IPS-NIHi11 (cell line): ENCODE measurements around the gene TDRD7.
"Not testable (repeated sequence)": the region's sequence is repeated elsewhere in the genome, so short reads cannot be mapped to it uniquely, and the experiment has no call there.

Experiments used
- DNase-seq: peaks from one replicate; pipeline ENCODE4 v3.0.0; 2012; ENCODE audit warnings: mixed read lengths, low spot score

The TDRD7 gene

DNA sequence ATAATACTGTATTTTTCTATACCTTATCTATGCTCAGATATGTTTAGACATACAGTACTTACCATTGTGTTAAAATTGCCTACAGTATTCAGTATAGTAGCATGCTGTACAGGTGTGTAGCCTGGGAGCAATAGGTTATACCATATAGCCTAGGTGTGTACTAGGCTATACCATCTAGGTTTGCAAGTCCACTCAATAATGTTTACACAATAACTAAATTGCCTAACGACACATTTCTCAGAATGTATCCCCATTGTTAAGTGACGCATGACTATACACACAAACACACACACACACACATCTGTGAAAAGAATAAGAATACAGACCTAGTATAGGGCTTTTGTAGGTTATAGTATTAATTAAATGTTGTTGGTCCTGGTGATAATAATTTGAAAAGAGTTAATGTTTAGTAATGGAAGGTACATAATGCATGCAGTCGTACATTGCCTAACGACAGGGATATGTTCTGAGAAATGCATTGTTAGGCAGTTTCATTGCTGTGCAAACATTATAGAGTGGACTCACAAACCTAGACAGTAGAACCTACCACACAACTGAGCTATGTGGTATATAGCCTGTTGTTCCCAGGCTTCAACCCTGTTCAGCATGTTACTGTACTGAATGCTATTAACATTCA lies 13.6 kb downstream of the TDRD7 start:
- DNase-seq: no peak

DNA sequence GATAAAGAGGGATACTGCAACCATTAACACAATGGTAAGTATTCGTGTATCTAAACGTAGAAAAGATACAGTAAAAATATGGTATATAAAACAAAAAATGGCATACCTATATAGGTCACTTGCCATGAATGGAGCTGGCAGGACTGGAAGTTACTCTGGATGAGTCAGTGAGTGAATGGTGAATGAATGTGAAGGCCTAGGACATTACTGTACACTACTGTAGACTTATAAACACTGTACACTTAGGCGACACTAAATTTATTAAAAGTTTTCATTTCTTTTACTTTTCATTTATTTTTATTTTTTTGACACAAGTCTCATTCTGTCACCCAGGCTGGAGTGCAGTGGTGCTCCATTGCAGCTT lies 14.1 kb downstream of the TDRD7 start:
- DNase-seq: no peak

DNA sequence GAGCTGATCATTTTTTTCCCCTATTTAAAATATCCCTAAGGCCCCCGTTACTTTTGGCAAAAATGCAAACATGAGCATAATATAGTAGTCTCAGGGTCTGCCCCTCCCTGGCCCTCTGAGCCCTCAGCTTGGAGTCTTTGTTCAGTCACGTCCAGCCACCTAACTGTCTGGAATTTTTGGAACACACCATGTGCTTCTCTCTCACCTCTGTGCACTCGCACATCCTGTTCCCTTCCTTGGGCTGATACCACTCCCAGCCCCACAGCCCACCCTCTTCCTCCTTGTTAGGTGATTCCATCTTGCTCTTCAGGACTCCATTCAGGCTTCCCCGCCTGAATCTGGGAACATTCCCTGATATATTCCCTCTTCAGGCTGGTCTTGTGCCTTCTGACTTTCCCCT lies 16.0 kb downstream of the TDRD7 start:
- no peak for DNase-seq

DNA sequence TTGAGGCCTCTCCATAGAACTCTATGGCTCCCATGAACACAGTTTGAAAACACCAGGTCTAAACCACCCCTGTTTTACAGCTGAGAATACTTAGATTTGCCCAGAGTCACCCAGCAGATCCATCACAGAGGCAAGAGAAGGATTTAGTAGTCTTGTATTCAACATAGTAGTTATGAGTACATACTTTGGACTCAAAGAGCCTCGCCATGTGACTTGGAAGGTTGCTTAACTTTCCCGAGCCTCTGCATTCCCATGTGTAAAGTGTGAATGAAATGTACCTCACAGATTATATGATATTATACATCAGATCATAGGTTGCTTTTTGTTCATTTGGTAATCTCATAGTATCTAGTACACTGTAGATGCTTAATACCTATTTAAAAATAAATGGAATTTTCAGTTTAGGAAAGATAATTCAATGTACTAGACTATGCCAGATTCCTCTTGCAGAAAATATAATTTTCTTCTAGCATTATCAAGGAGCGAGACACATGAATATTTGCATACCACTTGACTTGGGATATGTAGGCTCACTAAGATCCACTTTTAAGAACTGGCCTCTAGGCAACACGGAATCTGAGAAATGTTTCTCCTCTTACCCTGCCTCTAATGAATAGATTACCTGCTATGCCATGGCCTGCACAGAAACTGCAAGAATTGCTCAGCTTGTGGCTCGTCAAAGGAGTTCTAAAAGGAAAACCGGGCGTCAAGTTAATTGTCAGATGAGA lies 18.6 kb downstream of the TDRD7 start:
- DNase-seq: no peak

DNA sequence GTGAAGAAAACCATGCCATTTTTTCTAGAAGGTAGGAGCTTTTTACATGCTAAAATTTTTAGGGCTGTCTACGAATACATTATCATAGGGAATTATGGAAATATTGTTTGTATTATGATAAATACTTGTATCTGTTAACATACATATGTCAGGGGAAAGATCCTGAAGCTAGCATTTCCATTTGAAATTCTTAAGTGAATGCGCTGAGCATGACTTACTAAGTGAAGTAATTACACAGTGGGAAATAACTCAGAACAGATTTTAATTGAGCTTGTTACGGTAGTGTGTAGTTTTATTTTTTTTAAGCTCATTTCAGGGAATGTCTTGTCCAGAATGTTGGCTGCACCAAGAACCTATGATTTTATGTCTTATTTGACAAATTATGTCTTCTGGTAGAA lies 19.1 kb downstream of the TDRD7 start:
- DNase-seq: no peak

DNA sequence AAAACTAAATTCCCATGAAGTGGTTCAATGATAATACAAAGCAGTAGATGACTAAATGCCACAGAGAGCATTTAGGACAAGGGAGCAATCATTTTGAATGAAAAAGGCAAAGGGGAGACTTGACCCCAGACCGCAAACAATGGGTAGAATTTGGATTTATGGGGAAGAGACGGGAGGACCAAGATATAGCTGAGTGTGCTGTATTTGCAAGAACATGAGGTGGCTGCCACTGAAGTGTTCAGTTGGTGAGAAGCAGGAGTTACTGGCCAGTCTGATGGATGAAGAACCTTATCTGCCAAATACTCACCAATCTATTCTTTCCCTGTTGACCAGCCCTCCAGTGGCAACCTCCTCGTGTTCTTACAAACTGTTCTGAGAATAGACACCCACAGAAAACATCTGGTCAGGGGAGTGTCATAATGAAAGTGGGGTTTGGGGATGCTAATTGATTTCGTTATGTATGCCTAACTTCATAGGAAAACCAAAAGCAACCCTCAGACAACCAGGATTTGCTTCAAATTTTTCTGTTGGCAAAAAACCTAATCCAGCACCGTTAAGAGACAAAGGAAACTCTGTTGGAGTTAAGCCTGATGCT lies 19.8 kb downstream of the TDRD7 start:
- DNase-seq: no peak

DNA sequence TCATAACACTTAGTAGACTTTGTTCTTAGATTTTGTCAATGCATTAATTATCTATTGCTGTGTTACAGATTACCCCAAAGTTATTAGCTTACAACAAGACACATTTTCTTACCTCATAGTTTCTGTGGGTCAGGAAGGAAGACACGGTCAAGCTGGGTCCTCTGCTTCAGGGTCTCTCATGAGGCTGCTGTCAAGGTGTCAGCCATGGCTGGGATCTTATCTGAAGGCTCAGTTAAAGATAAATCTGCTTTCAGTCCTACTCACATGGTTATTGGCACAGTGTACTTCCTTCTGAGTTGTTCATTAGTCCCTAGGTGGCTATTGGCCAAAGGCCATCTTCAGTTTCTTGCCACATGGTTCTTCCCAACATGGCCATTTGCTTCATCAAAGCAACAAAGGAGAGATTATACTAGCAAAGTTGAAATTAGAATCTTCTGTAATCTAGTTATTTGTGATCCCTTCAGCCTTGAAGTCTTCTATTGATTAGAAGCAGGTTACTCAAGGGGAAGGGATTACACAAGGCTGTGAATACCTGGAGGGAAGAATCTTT lies 25.2 kb downstream of the TDRD7 start:
- DNase-seq: no peak

DNA sequence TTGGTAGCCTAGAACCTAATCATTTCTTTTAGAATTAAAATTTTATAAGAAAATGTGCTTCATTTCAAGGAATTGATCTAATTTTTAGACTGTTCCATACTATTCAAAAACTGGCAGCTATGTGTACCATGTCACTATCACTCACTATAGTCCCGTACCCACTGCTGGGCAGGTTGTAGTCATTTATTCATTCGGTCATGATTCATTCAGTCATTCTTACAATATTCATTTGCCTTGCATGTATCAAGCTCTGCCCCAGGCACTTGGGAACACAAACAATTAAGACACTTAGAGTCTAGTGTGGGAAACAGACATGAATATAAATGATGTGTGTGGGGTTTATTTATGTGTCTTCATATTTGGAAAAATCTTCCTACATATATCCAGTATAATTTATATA lies 26.4 kb downstream of the TDRD7 start:
- DNase-seq: no peak

DNA sequence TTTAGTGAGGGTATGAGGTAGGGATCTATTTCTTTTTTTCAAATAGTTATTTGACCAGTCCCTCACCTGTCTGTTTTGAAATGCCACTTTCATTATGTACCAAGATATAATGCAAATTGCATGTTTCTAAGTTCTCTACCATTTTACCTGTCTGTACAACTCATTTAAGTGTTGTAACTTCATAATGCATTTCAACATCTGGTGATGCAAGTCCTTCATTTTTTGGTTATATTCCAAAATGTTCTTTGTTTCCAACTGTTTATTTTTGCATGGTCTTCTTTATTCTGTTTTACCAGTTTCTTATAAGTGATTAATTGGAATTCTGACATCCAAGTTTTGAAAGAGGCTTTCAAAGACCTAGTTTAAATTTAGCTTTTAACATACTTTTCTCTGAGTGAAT lies 26.8 kb downstream of the TDRD7 start:
- no peak for DNase-seq

DNA sequence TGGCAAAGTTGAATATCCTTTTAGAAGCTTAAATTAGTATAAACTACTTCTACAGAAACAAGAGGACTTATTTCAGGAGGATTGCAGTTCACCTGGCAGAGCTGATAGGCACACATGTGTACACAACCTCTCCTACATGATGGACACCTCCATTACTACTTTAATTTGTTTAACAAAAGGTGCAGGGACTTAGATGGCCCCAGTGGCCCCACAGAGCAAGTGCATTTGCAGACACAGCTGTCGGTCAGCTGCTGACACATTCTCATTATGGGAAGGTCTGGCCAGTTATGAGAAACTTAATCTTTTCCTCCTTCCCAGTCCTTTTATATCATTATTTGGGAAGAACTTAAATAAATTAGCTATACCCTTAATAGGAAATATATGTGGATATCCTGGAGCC lies 28.3 kb downstream of the TDRD7 start:
- DNase-seq: peak; percentile 24

DNA sequence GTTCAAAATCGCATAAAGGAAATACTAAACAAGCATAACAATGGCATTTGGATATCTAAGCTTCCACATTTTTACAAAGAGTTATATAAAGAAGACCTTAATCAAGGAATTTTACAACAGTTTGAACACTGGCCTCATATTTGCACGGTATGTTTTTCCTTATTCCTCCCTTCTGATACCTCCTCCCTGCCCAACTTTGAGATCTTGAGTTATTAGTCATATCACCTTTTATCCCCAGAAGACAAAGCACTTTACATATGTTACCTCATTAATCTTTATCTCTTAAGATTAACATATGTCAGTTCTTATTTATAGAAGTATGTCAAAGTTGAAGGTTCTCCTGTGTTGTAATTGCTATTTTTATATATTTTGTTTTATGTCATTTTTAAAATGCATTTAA lies 29.8 kb downstream of the TDRD7 start:
- DNase-seq: no peak

DNA sequence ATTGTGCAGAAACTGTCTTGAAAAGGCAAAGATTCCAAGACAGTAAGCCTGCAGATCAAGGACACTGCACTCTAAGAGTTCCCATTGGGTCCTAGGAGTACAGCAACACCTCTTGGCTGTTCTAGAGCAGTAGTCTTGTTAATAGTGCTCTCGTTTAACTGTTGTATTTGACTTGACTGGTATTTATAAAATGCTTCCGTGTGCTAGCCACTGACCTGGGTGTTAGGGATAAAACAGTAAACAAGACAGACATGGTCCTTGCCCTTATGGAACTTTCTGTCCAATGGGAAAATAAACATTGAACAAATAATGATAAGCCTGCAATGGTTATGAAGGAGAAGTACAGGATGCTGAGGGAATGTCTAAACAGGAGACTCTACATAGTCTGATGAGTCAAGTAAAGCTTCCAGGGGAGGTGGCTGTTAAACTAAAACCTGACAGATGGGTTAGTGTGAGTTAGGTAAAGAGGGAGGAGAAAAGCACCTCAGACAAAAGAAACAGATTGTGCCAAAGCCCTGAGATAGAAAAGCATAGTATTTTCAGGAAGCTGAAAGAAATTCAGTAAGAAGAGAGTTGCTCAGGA lies 33.3 kb downstream of the TDRD7 start:
- DNase-seq: no peak

DNA sequence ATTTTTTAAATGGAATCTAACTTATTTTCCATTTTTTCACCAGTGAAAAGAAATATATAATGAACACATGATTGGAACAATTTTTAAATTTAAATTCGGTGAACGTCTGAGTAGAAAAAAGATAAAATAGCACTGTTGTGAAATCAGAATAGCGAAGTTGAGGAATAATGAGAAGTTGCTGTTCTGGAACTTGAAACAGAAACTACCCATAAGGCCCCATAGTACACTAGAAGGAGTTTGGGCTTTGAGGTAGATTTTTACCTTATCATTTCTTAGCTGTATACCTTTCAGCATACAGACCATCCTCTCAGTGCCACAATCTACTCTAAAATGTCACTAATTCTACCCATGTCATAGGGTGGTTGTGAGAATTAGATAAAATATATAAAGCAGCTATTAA lies 35.1 kb downstream of the TDRD7 start:
- no peak for DNase-seq

DNA sequence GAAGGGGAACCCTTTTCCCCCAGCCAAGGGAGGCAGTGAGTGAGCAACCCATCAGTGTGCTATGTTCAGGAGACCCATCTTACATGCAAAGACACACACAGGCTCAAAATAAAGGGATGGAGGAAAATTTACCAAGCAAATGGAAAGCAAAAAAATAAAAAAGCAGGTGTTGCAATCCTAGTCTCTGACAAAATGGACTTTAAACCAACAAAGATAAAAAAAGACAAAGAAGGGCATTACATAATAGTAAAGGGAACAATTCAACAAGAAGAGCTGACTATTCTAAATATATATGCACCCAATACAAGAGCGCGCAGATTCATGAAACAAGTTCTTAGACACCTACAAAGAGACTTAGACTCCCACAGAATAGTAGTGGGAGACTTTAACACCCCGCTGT lies 41.7 kb downstream of the TDRD7 start:
- not testable (repeated sequence) for DNase-seq

DNA sequence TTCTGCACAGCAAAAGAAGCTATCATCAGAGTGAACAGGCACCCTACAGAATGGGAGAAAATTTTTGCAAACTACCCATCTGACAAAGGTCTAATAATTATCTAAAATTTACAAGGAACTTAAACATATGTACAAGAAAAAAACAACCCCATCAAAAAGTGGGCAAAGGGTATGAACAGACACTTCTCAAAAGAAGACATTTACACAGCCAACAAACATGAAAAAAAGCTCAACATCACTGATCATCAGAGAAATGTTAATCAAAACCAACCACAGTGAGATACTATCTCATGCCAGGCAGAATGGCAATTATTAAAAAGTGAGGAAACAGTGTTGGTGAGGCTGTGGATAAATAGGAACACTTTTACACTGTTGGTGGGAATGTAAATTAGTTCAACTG lies 44.9 kb downstream of the TDRD7 start:
- DNase-seq: not testable (repeated sequence)

DNA sequence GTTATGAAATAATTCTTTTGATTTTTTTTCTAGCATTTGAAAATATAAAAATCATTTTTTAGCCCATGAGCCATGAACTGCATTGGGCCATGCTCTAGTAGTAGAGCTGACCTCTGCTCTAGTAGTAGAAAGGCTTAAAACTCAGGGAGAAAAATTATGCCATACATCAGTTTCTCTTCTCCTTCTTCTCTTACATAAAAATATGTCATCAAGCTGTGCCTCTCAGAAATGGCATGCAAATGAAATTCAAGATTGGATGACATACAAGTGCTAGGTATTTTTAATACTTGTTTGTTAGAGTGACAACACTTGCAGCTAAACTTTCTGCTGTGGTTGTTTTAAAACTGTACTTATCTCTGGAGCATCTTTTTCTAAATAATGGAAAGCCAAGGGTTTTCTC lies 47.4 kb downstream of the TDRD7 start:
- DNase-seq: no peak

DNA sequence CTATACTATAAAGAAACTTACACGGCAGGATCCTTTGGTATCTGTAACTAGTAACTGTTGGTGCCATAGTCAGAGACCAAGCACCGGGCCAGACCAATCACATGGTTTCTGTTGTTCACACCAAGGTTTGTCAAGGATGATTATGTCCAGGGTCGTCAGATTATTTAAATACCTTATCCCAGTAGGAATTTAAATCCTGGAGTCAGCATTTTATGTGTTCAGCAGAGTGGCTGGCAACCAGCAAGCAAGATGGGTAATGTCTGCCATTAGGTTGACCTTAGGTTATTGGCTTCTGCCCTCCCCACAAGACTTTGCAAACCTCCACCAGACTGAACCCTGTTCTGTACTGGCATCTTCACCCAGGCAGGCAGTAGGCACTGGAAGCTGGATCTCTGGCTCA lies 50.3 kb downstream of the TDRD7 start:
- DNase-seq: no peak

DNA sequence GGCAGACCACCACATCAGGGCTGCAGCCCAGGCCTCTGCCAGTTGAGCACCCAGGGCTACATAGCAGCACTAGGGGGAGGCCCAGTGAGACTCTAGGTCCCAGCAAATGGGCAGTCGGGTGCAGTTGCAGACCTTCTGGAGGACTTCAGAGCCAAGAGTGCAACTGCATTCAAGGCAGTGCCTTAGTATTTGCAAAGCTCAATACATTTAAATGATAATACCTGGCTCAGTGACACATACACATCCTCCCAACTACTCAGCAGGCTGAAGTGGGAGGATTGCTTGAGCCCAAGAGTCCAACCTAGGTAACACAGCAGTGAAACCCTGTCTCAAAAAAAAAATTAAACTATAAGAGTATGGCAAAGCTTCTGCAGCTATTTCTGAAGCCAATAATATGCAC lies 51.0 kb downstream of the TDRD7 start:
- DNase-seq: no peak

DNA sequence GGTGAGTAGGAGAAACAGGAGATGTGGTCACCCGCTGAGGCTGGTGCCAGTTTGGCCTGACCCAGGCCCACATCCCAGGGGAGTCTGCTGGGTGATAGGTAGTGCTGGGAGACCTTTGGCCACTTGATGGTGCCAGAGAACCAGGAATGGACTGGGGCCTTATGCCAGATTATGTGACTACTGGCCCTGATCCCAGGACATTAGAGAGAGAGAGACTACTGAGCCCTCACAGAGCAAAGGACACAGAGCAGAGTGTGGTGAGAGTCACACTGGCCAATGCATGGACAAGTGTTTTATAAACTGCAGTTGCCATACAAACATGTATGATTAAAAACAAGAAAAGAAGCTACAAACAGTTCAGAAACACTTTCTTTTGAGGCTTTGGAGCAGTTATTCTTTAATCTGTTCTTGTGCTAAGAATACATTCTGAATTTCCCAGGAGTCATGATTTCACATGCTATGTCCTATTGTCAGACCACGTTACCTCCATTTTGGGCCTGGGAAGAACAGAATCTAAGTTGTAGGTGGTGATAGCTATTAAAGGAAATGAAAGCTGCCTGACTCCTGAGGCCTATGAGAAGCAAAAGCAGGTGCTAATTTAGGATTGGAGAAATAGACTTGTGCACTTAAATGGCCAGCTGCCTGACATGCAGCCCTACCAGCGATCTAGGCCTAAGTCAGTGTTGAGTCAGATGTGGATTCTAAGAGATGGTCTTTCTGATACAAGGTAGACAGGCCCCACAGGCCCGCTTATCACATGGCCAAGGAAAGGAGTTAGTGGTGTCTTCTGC lies 57.0 kb downstream of the TDRD7 start:
- peak; percentile 84 for DNase-seq

DNA sequence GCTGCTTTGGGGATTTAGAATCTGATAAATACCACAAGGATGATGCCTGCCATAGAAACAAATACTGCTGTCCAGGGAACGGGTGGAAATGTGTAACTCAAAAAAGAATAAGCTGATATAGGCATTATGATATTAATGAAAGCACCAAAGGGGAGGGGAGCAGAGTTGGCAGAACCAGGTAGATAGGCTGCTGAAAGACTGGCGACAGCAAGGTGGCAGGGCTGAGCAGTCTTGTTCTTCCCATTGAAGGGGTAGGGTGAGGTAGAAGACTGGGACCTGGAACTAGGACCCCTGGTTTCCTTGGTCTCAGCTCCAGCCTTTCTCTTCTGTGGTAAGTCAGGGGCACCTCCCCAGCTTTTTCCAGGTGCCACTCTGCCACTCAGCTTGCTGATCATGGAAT lies 58.2 kb downstream of the TDRD7 start:
- peak; percentile 59 for DNase-seq

DNA sequence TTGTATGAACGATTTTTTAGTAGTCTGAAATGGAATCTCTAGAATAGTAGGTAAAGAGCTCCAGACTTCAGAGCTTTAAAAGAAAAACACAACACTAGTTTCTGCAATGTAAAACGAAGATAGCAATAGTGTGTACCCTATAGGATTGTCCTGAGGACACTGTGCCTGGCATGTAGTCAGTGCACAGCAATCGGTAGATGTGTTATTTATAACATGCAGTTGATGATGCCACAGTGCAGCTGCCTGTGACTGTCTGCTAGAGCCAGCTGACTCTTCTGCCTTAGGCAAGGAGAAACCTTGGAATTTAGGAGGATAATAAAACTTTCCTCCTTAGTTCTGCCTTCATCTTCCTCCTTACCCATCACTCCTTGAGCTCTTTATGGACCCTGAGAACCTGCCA lies 61.8 kb downstream of the TDRD7 start:
- DNase-seq: no peak

DNA sequence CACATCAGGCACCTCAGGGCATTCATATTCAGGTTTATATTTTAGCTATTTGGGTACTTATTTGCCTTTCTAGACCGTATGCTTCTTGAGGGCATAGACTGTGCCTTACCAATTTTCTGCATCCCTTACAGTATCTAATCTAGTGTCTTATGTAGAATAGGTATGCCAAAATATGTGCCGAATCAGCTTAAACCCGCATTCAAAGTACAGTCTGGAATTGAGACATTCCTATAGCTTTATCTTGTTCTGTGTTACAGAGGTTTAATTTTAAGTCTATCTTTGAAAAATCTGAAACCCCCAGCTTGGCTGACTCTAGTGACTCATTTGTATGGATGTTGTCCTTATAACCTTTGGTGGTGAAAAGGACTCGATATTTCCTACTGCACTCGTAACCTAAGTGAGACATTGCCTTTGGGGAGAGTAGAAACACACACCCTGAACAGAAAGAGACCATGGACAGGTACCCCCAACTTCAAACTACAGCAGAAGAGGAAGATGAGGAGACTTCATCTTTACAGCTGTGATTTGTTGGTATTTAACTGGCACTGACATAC lies 62.6 kb downstream of the TDRD7 start:
- DNase-seq: no peak
